Stimulated activated CD4-positive, alpha-beta T cell treated with anti-CD3 and anti-CD28 coated beads, Interleukin-2, amount 100 ng/mL, for 24 hours (primary cell): ENCODE data around the gene TBXA2R.

Source experiments
- DNase-seq, 2 donors: peaks; one replicate each; pipeline ENCODE4 v3.0.0-alpha.2; 2020

Gene TBXA2R

GRCh38 chr19:3618811-3619630, 12.3 kb upstream of the TBXA2R start:
- no peak for DNase-seq

- DNase-seq = peak; percentile 66 to 70
Observed at GRCh38 chr19:3618144-3618810, 11.6 kb upstream of the TBXA2R start.

- DNase-seq = peak in 1 of 2 donors; percentile 36
Observed at GRCh38 chr19:3617463-3617862, 10.8 kb upstream of the TBXA2R start.

GRCh38 chr19:3615524-3616135, 9.0 kb upstream of the TBXA2R start:
- DNase-seq = no peak

- DNase-seq = no peak
Observed at GRCh38 chr19:3614858-3615505, 8.3 kb upstream of the TBXA2R start.

- DNase-seq = no peak
Observed at GRCh38 chr19:3613818-3614661, 7.4 kb upstream of the TBXA2R start.

- no peak for DNase-seq
Observed at GRCh38 chr19:3612901-3613741, 6.4 kb upstream of the TBXA2R start.

- DNase-seq = no peak
Observed at GRCh38 chr19:3612330-3612729, 5.7 kb upstream of the TBXA2R start.

GRCh38 chr19:3611841-3612240, 5.2 kb upstream of the TBXA2R start:
- no peak for DNase-seq

GRCh38 chr19:3610745-3611717, 4.4 kb upstream of the TBXA2R start:
- no peak for DNase-seq

- DNase-seq = no peak
Observed at GRCh38 chr19:3609779-3610719, 3.4 kb upstream of the TBXA2R start.

GRCh38 chr19:3608750-3609322, 2.2 kb upstream of the TBXA2R start:
- no peak for DNase-seq

GRCh38 chr19:3608079-3608641, 1.5 kb upstream of the TBXA2R start:
- no peak for DNase-seq

GRCh38 chr19:3607303-3608078, 816 bp upstream of the TBXA2R start:
- DNase-seq = no peak

- DNase-seq = peak in 1 of 2 donors; percentile 32
Observed at GRCh38 chr19:3606174-3606689, 443 bp downstream of the TBXA2R start.

- DNase-seq = no peak
Observed at GRCh38 chr19:3605770-3606169, 905 bp downstream of the TBXA2R start.

GRCh38 chr19:3605361-3605760, 1.3 kb downstream of the TBXA2R start:
- no peak for DNase-seq
